SK-N-SH (cell line): Measurements from ENCODE around the gene JOSD2.

ENCODE experiments used
- CTCF ChIP-seq: fragments of 200-600 bp; sonication (generic); IDR thresholded peaks from 2 replicates; pipeline ENCODE4 v1.6.1; 2017; ENCODE audit warnings: antibody characterized with exemption, mild to moderate bottlenecking, moderate library complexity
- JUND ChIP-seq: IDR thresholded peaks from 2 replicates; pipeline ENCODE4 v1.4.0; 2012
- NFIC ChIP-seq: IDR thresholded peaks from 2 replicates; pipeline ENCODE4 v1.4.0; 2012; ENCODE audit warnings: borderline replicate concordance
- POLR2AphosphoS5 ChIP-seq: IDR thresholded peaks from 2 replicates; pipeline ENCODE4 v1.6.1; 2012; ENCODE audit warnings: low read depth, low read length
- TCF12 ChIP-seq: IDR thresholded peaks from 2 replicates; pipeline ENCODE4 v1.4.0; 2012
- TF ChIP-seq, protein P1 (sequence below): IDR thresholded peaks from 2 replicates; pipeline ENCODE4 v1.4.0; 2012; ENCODE audit warnings: low read depth, borderline replicate concordance
- TF ChIP-seq, protein P2 (sequence below): IDR thresholded peaks from 2 replicates; pipeline ENCODE4; 2012

DNA sequence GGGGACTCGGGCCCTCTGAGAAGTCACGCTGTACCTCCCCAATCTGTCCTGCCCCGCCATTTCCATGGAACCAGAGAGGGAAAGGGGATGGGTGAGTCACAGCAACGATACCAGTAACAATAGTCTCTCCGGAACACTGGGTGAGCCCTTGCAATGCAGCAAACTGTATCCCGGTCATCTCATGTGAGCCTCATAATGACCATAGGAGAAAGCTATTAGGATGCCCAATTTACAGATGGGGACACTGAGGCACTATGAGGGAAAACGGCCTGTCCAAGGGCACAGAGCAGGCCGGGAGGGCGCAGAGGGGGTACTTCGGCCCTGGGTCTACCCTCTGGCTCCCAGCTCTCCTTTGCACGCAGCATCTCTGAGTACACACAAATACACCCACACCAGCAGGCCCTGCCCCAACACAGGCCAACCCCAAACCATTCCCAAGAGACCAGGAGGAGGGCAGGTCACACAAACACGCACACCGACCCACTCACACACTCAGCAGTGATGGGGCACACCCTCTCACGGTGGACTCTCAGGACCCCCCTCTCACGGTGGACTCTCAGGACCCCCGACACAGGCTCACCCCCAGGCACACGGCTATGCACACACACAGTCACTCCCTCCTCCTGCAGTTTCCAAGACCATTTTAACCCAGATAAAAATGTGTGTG, 39.1 kb upstream of the JOSD2 start:
- TF ChIP-seq, protein P1, sequence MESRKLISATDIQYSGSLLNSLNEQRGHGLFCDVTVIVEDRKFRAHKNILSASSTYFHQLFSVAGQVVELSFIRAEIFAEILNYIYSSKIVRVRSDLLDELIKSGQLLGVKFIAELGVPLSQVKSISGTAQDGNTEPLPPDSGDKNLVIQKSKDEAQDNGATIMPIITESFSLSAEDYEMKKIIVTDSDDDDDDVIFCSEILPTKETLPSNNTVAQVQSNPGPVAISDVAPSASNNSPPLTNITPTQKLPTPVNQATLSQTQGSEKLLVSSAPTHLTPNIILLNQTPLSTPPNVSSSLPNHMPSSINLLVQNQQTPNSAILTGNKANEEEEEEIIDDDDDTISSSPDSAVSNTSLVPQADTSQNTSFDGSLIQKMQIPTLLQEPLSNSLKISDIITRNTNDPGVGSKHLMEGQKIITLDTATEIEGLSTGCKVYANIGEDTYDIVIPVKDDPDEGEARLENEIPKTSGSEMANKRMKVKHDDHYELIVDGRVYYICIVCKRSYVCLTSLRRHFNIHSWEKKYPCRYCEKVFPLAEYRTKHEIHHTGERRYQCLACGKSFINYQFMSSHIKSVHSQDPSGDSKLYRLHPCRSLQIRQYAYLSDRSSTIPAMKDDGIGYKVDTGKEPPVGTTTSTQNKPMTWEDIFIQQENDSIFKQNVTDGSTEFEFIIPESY, result no peak
- TF ChIP-seq TCF12, result no peak
- TF ChIP-seq CTCF, result no peak
- TF ChIP-seq, protein P2, sequence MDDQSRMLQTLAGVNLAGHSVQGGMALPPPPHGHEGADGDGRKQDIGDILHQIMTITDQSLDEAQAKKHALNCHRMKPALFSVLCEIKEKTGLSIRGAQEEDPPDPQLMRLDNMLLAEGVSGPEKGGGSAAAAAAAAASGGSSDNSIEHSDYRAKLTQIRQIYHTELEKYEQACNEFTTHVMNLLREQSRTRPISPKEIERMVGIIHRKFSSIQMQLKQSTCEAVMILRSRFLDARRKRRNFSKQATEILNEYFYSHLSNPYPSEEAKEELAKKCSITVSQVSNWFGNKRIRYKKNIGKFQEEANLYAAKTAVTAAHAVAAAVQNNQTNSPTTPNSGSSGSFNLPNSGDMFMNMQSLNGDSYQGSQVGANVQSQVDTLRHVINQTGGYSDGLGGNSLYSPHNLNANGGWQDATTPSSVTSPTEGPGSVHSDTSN, result no peak
- no peak for TF ChIP-seq NFIC
- no peak for TF ChIP-seq JUND
- no peak for TF ChIP-seq POLR2AphosphoS5
